Embryonic facial prominence (tissue), 1 donor: Measurements from ENCODE around the gene SPP2.

Source experiments
- DNase-seq: peaks from one replicate; pipeline ENCODE4 v3.0.0-alpha.2; 2016; ENCODE audit errors: extremely low spot score

SPP2 gene, protein sequence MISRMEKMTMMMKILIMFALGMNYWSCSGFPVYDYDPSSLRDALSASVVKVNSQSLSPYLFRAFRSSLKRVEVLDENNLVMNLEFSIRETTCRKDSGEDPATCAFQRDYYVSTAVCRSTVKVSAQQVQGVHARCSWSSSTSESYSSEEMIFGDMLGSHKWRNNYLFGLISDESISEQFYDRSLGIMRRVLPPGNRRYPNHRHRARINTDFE

DNA sequence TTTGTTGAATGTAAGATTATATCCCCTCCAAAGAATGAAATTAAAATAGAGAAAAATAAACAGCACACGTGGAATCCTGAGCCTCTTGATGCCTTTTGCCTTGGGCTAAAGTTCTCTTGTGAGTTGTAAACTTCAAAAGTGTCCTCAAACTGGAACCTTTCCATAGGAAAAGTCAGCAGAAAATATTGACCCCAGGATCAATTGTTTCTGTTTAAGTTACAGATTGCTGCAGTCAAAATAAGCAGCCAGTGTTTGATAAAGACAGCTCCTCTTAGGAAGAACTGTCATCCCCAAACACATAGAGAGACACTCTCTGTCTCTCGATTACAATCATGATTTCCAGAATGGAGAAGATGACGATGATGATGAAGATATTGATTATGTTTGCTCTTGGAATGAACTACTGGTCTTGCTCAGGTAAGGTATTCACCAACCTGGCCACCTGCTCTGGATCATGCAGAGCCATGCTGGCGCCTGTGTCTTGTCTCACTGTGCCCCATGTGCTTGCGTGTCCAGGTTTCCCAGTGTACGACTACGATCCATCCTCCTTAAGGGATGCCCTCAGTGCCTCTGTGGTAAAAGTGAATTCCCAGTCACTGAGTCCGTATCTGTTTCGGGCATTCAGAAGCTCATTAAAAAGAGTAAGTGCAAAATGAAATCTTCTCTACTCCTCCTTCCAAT is at the start of gene SPP2:
Gene SPP2, plus strand, starts transcription at position 248 of the 681 bp plus-strand sequence. Its CDS starts 85 bp downstream, at position 333.
- DNase-seq = no peak

DNA sequence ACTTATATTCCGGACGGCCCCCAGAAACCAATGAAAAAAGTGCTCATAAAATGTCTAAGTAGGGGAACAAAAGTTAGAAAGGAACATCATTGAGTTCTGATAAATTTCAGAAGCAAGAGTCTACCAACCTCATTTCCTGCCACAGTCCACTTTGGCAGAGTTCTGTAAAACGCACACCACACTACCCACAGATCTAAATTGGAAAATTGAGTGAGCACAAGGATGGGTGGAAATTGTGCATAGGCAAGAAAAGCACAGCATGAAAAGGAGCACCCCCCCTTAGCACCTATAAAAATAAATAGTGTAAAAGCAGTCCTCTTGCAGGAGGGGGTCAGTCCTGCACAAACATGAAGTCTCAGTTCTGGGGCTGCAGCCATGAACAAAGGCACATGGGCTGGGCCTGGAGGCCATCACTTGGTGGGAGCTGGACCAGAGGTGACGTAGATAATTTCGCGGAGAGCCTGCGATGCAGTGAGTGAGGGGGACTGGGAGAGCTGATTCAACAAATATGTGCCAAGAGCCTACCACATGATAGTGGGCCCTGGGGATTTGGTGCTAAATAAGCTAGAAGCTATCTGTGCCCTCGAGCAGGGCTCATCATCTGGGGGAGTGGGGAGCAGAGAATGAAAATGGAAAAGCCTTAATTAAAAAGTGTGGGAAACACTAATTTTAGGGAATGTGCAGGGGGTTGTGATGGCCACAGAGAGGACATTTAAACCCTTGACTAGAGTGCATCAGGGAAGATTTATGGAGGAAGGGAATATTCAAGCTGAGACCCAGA is 48.9 kb upstream of the SPP2 start:
- no peak for DNase-seq

DNA sequence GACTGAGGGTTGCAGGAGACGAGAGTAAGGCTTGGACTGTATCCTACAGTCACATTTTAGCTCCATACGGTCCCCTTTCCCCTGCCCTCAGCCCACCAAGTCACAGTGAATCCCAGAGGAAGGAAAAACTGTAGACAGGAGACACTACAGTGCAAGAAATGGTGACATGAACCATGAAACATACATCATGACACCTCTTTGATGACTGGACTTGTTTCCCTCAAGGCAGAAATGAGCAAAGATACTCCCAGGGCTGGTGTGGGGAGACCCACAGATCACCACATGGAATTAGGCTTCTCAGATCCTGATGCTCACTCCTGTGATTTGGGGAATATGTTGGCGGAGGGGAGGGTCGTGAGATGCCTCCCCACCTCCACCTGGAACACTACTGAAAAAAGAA is 48.2 kb upstream of the SPP2 start:
- DNase-seq = no peak

DNA sequence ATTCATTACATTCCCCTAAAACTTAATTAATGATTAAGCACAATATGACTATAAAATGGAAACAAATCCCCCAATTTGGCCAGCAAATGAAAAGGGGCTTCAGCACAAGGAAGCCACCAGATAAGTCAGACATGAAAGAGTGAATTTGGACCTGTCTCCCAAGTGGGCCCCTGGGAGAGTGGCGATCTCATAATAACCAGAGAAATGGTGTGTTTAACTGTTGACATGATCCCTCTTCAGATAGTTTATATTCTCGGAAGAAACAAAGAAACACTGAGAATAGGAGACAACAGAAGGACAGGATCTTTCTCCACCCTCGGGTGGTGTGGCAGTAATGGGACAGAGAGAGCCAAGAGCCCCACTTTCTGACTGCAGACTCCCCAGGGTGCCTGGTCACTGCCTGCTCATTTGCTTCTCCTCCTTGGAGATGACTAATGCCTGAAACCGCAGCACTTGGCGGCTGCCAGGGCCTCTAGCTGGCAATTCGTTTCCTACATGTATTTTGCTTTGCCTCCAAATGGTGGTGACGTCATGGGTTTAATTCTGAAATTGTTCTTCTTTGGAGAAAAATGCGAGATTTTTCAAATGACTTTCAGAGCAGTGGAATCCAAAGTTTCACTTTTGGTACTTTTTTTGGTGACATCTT is 46.4 kb upstream of the SPP2 start:
- DNase-seq = peak; percentile 22

DNA sequence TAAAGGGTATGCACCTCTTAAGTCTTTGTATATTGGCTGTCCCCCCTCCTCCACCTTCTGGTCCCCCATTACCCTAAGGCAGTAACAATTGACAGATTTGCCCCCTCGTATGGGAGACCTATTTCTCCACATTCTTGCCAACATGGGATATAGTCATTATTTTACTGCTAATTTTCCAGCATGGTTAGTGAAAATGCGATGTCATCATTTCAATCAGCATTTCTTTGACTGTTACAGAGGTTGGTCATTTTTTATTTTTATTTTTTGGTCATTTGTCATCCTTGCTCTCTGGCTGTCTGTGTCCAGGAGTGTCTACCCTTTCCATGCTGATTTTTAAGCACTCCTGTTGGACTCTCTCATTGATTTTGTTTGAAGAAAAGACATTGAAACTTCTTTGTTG is 45.4 kb upstream of the SPP2 start:
- no peak for DNase-seq

DNA sequence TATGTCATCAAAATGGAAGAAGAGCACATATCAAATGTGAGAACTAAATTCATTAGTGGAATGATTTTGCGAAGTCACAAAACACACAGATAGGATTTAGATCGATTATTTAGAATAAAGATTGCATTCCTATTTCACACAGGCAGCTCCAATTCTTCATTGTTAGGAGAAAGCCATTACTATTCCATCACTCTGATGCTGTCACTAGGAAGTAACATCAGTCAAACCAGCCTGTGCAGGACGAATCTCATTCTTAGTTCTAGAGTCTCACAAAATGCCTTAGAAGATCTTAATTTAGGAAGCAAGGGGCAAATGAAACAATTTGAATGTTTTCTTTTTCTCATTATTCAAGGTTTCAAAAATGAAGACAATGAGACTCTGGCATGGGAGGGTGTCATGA is 44.0 kb upstream of the SPP2 start:
- no peak for DNase-seq

DNA sequence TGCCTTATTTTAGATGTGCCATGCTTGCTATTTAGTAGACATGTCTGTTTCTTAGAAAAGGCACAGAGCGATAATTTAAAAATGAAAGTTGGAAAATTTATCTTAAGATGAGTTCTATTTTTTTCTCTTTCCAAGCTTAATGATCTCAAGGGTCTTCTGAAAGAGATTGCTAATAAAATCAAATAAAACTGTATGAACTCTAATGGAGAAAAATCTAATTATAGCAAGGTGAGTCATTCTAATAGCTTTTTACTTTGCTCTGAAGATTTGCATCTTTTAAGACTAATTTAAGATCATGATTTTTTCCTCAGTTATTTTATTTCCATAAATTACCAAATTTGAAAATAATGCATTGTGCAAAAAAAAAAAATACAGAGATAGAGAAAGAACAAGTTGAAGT is 36.1 kb upstream of the SPP2 start:
- no peak for DNase-seq

DNA sequence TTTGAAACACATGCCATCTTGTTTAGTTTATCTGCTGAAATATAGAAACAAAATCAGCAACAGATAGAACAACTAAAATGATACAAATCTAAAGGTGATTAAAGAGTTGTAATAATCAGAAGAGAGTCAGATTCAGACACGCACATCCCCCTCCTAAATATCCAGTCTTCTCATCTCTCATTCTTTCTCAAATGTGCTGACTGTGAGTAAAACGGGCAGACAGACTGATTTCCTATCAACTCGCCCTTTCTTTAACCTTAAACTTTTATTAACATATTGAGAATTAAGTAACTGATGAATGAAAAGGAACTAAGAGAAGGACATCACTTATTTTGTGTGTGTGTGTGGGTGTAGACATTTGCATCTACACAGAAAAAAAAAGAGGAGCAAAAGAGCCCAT is 34.6 kb upstream of the SPP2 start:
- no peak for DNase-seq

DNA sequence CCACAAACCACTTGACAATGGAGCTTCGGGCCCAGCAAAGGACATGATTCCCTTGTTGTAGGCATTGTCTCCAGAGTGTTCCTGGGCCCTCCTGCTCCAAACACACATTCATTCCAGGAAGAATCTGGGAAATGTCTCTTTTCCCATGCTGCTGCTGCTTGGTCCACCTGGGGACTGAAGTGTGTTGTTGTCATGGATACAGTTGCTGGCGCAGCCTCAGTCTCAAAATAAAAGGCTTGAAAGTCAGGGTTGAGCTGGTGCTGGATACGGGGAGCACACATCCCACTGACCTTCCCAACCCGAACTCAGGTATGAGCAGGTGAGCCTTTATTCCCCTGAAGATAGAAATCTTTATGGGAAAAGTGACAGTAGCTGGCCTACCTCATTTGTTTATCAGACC is 30.6 kb upstream of the SPP2 start:
- DNase-seq = no peak

DNA sequence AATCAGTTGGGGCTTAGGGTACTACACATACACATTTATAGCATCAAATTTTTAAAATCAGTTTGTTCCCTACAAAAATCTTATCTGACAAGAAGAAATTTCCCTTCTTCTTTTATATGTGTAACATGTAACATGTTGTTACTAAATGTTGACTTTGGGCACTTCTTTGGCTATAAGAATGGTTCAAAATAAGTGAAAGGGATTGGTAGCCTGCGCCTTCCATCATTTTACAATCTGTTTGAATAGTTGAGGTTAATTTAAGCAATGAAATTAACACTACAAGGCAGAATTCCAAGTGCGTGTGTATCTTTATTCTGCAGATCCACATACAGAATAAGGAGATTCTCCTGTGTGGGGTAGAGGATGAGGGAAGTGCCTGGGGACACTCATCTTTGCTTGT is 30.2 kb upstream of the SPP2 start:
- DNase-seq = no peak

DNA sequence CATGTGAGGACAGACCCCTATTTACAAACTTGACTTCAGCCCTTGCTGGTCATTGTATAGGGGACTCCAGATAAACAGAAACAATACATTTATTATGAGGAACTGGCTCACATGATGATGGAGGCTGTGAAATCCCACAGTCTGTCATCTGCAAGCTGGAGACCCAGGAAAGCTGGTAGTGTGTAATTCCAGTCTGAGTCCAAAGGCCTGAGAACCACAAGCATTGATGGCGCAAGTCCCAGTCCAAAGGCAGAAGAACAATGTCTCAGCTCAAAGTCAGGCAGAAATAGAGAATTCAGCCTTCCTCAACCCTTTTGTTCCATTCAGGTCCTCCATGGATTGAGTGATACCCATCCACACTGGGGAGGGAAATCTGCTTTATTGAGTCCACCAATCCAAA is 28.1 kb upstream of the SPP2 start:
- DNase-seq = no peak

DNA sequence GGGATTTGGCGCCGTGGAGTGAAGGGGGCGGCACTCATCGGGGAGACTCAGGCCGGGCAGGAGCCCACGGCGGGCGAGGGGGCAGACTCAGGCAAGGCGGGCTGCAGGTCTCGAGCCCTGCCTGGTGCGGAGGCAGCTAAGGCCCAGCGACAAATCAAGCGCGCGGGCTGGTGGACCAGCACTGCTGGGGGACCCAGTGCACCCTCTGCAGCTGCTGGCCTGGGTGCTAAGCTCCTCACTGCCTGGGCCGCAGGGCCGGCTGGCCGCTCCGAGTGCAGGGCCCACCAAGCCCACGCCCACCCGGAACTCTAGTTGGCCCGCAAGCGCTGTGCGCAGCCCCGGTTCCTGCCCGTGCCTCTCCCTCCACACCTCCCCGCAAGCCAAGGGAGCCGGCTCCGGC is 26.2 kb upstream of the SPP2 start:
- DNase-seq = no peak

DNA sequence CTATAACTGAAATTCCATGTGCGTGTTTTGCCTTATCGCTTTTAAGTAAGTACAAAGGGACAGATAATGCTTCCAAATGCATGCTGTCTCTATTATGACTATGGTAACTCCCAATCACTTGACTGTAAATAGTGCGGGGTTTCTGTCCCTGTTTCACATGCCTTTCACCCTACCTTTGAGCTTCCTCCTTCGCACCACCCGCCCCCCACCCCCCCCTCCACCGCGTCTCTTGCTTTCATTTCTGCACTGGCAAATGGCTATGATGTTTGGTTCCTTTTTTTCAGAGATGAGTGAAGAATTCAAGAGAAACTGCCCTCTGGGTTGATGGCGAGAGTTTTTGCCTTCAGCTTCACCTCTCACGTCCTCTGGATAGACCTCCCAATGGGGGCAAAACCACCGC is 25.0 kb upstream of the SPP2 start:
- DNase-seq = no peak

DNA sequence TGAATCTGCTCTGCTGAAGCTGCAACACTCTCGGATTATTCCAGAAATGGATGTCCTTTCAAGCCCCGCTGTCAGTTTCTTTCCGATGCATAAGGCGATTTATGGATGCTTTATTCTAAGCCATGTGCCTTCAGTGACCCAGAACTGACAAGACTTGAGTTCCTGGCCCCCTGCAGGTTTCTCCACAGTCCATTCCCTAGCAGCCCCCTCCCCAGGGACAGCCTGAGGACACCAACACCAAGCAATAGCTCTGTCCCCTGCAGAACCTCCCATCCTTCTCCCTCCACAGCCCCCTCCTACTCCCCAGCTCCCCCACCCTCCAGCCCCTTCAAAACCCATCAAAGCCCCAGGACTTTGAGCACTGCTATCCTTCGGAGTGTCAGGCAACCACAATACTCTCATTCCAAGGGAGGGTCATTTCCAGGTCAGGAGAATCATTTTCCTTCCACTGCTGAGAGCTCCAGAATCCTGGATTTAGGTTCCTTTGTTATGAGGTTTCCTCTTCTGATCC is 24.6 kb upstream of the SPP2 start:
- no peak for DNase-seq

DNA sequence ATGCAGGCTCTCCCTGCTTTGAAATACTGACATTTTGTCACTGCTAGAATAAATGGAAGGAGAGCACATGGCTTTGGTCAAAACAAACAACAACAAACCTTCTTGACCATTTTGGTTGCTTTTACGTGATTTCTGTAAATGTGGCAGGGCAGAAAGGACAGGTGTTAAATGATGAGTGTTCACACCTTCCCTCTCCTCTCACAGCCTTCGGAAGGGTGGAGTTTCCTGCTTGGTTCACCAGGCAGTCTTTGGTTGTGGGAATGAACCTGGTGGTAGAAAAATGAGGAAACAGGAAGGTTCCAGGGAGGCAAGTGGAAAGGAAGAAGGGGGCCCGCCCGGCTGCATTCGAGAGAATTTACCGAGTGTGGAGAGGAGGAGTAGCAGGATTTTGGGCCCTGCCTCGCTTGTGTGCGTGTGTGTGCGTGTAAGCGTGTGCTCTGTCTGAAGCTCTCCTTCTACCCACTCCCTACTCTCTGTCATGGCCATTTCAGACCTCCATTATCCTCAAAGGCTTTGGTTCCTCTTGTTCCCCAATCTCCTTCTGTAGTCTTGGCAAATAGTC is 23.7 kb upstream of the SPP2 start:
- DNase-seq = no peak

DNA sequence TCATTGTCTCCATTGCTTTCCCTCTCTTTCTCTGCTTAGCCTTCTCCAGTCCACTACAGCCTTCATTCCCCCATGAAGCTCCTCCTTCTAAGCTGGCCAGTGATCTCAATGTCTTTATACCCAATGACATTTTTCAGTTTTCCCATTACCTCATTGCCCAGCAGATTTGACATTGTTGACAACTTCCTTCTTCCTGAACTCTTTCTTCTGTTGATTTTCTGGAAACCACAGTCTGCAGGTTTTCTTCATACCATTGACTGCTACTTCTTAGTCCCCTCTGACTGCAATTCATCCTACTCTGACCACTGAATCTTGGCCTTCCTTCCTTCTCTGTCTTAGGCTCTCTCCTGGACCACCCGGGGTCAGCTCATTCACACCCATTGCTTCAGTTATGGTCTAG is 22.9 kb upstream of the SPP2 start:
- no peak for DNase-seq

DNA sequence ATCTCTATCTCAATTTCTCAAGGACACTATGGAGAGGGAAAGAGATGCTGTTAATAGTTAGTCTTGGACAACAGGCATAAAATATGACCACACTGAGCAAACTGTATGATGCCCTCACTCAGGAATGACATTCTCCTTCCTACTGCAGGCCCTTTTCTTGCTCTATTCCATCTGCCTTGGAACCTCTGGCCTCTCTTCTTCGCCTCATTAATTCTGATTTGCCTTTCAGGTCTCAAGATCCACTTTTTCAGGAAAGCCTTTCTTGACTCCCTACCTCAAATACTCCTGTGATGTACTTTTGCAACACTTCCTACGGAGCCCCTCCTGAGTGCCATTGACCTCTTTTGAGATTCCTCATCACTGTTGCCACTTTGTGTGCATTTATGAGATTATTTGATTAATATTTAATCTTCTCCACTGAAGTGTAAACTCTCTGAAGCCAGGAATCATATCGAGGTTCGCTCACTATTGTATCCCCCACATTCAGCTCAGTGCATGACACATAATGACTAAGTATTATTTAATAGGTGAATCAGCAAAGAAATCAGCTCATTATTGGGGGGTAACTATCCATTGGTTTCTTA is 21.3 kb upstream of the SPP2 start:
- DNase-seq = peak; percentile 23

DNA sequence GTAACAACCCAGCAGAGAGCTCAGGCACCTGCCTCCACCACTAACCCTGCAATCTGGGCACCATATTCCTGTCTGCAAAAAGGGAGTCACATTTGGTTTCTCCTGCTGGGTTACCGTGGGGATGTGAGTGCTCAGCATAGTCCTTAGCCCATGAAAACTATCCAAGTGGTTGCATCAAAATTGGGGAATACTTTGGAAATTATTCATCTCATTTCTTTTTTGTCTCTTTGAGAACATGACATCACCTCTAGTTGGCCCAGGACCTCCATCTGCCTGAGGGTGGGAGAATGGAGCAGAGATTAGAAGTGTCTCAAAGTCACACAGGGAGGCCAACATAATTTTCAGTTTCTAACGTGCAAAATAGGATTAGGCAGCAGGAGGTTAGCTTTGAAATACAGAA is 19.3 kb upstream of the SPP2 start:
- DNase-seq = no peak

DNA sequence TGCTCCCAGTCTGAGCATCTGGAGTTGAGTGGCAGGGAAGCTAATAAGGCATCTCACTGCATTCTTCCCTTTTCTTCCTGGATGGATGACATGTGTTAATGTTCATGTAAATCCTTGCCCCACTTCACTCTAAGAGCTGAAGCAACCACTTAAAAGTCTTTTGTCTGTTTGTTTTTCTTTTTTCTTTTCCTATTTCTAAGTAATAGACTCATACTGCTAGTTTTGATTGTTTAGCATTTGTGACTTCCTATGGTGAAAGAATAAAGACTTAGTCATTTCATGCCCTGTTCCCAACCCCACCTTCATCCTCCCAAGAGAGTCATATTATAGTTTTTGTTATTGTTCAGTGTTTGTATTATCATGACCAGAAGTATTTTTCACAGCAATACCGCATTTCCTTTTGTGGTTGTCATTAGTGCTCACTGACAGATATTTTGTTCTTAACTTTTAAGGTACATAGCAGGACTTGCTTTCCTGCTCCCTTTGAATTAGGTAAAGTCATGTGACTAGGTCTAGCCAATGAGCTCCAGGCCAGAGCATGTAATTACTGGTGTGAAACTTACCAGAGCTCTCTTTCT is 18.1 kb upstream of the SPP2 start:
- DNase-seq = no peak

DNA sequence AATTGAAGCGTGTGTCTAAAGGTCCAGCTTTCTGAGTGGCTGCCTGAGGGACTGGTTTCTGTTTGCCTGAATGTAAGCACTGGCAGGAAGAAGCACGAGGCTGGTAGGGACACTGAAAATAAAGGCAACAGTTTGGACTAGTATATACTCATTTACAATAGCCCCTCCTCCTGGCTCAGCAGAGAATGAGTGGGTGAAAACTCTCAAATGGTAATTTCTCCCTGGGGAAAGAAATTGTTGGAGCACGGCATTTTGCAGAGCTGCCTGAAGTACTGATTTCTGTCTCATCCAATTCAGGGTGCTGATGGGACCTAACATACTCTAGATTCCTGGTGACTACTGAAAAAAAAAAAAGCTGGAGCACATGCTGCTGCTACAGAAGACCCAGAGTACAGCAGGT is 17.3 kb upstream of the SPP2 start:
- DNase-seq = no peak

DNA sequence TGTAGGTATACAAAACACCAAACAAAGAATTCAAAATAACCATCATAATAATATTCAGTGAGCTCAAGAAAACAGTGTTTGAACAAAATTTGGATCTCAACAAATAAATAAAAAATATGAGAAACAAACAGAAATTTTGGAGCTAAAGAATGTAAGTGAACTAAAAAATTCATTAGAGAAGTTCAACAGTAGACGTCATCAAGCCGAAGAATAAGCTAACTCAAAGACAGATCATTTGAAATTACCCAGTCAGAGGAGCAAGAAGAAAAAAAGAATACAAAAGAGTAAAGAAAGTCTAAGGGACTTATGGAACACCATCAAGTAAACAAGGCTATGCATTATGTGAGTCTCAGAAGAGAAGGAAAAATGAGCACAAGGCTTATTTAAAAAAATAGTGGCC is 16.6 kb upstream of the SPP2 start:
- no peak for DNase-seq
